Measurements from ENCODE around the gene SIK3.

The SIK3 gene

DNA sequence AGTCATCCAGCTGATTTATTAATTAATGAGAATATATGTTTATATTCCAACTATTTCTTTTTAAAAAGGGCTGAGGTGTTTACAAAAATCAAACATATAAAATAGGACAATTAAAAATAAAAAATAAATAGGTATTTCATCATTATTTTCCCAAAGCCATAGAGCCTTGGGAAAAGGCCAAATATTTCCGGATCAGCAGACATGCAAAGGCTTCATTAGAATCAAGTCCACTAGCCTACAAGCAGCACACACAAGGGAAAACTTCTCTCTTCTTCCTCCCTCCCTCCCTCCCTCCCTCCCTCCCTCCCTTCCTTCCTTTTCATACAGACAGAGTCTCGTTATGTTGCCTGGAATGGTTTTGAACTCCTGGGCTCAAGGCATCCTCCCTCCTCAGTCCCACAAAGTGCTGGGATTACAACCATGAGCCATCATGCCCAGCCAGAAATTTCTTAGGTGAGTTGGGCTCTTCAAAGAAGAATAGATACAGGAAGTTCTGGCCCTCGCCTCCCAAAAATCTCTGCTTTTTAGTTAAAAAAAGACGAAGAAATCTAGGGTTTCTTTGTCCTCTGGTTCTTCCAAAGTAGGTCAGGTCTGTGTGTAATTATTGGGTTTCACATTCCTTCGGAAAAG, 121.2 kb downstream of the SIK3 start:
- TF ChIP-seq, protein P1, sequence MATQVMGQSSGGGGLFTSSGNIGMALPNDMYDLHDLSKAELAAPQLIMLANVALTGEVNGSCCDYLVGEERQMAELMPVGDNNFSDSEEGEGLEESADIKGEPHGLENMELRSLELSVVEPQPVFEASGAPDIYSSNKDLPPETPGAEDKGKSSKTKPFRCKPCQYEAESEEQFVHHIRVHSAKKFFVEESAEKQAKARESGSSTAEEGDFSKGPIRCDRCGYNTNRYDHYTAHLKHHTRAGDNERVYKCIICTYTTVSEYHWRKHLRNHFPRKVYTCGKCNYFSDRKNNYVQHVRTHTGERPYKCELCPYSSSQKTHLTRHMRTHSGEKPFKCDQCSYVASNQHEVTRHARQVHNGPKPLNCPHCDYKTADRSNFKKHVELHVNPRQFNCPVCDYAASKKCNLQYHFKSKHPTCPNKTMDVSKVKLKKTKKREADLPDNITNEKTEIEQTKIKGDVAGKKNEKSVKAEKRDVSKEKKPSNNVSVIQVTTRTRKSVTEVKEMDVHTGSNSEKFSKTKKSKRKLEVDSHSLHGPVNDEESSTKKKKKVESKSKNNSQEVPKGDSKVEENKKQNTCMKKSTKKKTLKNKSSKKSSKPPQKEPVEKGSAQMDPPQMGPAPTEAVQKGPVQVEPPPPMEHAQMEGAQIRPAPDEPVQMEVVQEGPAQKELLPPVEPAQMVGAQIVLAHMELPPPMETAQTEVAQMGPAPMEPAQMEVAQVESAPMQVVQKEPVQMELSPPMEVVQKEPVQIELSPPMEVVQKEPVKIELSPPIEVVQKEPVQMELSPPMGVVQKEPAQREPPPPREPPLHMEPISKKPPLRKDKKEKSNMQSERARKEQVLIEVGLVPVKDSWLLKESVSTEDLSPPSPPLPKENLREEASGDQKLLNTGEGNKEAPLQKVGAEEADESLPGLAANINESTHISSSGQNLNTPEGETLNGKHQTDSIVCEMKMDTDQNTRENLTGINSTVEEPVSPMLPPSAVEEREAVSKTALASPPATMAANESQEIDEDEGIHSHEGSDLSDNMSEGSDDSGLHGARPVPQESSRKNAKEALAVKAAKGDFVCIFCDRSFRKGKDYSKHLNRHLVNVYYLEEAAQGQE (IDR thresholded peaks at IDR 0.05; ENCODE audit: low read depth) = no peak
- no peak for TF ChIP-seq EGR1 (IDR thresholded peaks at IDR 0.05)
- no peak for TF ChIP-seq YY1 (IDR thresholded peaks at IDR 0.05; ENCODE audit: low read depth)
- TF ChIP-seq, protein P2, sequence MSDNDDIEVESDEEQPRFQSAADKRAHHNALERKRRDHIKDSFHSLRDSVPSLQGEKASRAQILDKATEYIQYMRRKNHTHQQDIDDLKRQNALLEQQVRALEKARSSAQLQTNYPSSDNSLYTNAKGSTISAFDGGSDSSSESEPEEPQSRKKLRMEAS (IDR thresholded peaks at IDR 0.05) = no peak
- TF ChIP-seq CEBPB (IDR thresholded peaks at IDR 0.05) = no peak
- TF ChIP-seq, protein P3, sequence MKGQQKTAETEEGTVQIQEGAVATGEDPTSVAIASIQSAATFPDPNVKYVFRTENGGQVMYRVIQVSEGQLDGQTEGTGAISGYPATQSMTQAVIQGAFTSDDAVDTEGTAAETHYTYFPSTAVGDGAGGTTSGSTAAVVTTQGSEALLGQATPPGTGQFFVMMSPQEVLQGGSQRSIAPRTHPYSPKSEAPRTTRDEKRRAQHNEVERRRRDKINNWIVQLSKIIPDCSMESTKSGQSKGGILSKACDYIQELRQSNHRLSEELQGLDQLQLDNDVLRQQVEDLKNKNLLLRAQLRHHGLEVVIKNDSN (IDR thresholded peaks at IDR 0.05) = no peak
- no peak for TF ChIP-seq ZBTB7A (IDR thresholded peaks at IDR 0.05; ENCODE audit: low read depth)
- TF ChIP-seq NFIC (IDR thresholded peaks at IDR 0.05) = no peak
- no peak for TF ChIP-seq TAF1 (IDR thresholded peaks at IDR 0.05; ENCODE audit: low read depth)
- TF ChIP-seq TCF12 (IDR thresholded peaks at IDR 0.05; ENCODE audit: low read depth) = no peak

DNA sequence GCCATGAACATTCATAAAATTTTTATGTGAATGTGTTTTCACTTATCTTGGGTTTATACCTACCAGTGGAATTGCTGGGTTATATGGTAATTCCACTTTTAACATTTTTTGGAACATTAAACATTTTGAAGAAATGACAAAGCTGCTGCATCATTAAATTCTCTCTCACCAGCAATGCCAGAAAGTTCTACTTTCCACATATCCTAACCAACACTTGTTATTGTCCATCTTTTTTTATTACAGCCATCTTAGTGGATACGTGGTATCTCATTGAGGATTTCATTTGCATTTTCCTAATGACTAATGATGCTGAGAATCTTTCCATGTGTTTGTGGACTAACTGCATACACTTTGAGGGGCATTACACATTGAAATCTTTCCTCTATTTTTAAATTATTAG, 122.6 kb downstream of the SIK3 start:
- TF ChIP-seq CREB1 (IDR thresholded peaks at IDR 0.05; ENCODE audit: low read depth) = no peak
- TF ChIP-seq, protein P3 (IDR thresholded peaks at IDR 0.05) = no peak
- TF ChIP-seq, protein P1 (IDR thresholded peaks at IDR 0.05; ENCODE audit: low read depth) = no peak
- no peak for TF ChIP-seq ZBTB7A (IDR thresholded peaks at IDR 0.05; ENCODE audit: low read depth)
- no peak for TF ChIP-seq FOXM1 (IDR thresholded peaks at IDR 0.05; ENCODE audit: borderline replicate concordance, low read depth)
- TF ChIP-seq, protein P2 (IDR thresholded peaks at IDR 0.05) = no peak

DNA sequence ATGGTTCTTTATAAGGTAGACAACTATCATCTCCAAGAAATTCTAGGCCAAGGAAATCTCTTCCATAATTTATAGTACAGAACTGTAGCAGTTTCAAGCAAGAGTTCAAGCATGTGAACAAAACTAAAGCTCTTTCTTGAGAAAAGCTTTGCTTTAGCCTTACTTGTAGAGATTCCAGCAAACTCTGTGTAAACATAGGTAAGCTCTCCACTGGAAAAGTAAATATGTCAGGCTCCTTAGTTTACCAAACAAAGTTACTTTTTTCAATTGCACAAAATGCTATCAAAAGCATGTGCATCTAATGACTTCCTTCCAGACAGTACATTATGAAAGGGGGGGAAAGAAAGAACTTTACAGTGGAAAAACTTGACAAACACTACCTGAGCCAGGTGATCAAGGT, 125.0 kb downstream of the SIK3 start:
- no peak for TF ChIP-seq YY1 (IDR thresholded peaks at IDR 0.05; ENCODE audit: low read depth)
- TF ChIP-seq RAD21 (IDR thresholded peaks at IDR 0.05; ENCODE audit: low read depth) = no peak
- TF ChIP-seq NFIC (IDR thresholded peaks at IDR 0.05) = no peak
- TF ChIP-seq CEBPB (IDR thresholded peaks at IDR 0.05) = no peak
- no peak for TF ChIP-seq TAF1 (IDR thresholded peaks at IDR 0.05; ENCODE audit: low read depth)
- TF ChIP-seq EP300 (IDR thresholded peaks at IDR 0.05; ENCODE audit: borderline replicate concordance) = no peak
- TF ChIP-seq EGR1 (IDR thresholded peaks at IDR 0.05) = no peak
- TF ChIP-seq, protein P3 (IDR thresholded peaks at IDR 0.05) = no peak
- no peak for TF ChIP-seq CREB1 (IDR thresholded peaks at IDR 0.05; ENCODE audit: low read depth)
- no peak for TF ChIP-seq FOXM1 (IDR thresholded peaks at IDR 0.05; ENCODE audit: borderline replicate concordance, low read depth)
- TF ChIP-seq ZBTB7A (IDR thresholded peaks at IDR 0.05; ENCODE audit: low read depth) = no peak
- TF ChIP-seq, protein P1 (IDR thresholded peaks at IDR 0.05; ENCODE audit: low read depth) = no peak
- TF ChIP-seq, protein P2 (IDR thresholded peaks at IDR 0.05) = no peak
- TF ChIP-seq TCF12 (IDR thresholded peaks at IDR 0.05; ENCODE audit: low read depth) = no peak

DNA sequence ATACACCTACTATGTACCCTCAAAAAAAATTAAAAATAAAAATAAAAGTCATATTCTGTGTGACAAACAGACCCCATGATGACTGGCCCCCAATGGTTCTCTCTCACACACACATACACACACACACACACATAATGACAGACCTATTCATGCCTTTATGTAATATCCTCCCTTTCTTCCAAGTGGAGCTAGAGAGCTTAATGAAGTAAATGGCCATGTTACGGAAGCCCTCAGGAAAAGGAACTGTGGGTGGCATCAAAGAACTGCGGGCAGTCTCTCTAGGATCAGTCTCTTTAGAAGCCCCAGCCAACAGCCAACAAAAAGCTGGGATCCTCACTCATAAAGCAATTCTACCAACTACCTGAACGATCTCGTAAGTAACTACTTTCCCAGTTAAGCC, 125.5 kb downstream of the SIK3 start:
- TF ChIP-seq EGR1 (IDR thresholded peaks at IDR 0.05) (no peak), TEAD4 (IDR thresholded peaks at IDR 0.05) (no peak), YY1 (IDR thresholded peaks at IDR 0.05; ENCODE audit: low read depth) (no peak), FOXM1 (IDR thresholded peaks at IDR 0.05; ENCODE audit: borderline replicate concordance, low read depth) (no peak), NFIC (IDR thresholded peaks at IDR 0.05) (no peak), EP300 (IDR thresholded peaks at IDR 0.05; ENCODE audit: borderline replicate concordance) (no peak), TCF12 (IDR thresholded peaks at IDR 0.05; ENCODE audit: low read depth) (no peak), CEBPB (IDR thresholded peaks at IDR 0.05) (no peak), ZBTB7A (IDR thresholded peaks at IDR 0.05; ENCODE audit: low read depth) (no peak), TAF1 (IDR thresholded peaks at IDR 0.05; ENCODE audit: low read depth) (no peak)
- TF ChIP-seq, protein P3 (IDR thresholded peaks at IDR 0.05) = no peak
- TF ChIP-seq, protein P2 (IDR thresholded peaks at IDR 0.05) = no peak
